ENCODE data around the gene HEATR5A.
A peak's percentile ranks its signal among the peaks of the same experiment; 100 is the strongest.
"Not testable (repeated sequence)": the region's sequence is repeated elsewhere in the genome, so short reads cannot be mapped to it uniquely, and the experiment has no call there.

Gene HEATR5A

GRCh38 chr14:31420319-31421111 is at the start of gene HEATR5A:
TSS of gene HEATR5A (minus strand) at chr14:31420550. CDS start at chr14:31402975, 17,575 bp downstream.
- peak; percentile 77 for TF ChIP-seq MYC (IDR thresholded peaks at IDR 0.05; ENCODE audit: low read depth, low read length)
- peak; percentile 61; the same call in 1 of the 2 replicates for TF ChIP-seq MAX (IDR thresholded peaks at IDR 0.05; ENCODE audit: low read depth, low read length)
- no peak for TF ChIP-seq CTCF (IDR thresholded peaks at IDR 0.05; ENCODE audit: low read depth, low read length)
- peak; percentile 77 for TF ChIP-seq POLR2A (IDR thresholded peaks at IDR 0.05; ENCODE audit: extremely low read depth, insufficient read length)
- H3K4me3 ChIP-seq (ENCODE audit: low read depth, low read length) = peak within 1 kb of the TSS; percentile 84
- peak; percentile 96 for DNase-seq (ENCODE audit: low read depth)

GRCh38 chr14:31466554-31466953 is 46.2 kb upstream of the HEATR5A start:
- TF ChIP-seq MYC (IDR thresholded peaks at IDR 0.05; ENCODE audit: low read depth, low read length) (no peak), POLR2A (IDR thresholded peaks at IDR 0.05; ENCODE audit: extremely low read depth, insufficient read length) (no peak), CTCF (IDR thresholded peaks at IDR 0.05; ENCODE audit: low read depth, low read length) (no peak), MAX (IDR thresholded peaks at IDR 0.05; ENCODE audit: low read depth, low read length) (no peak)
- no peak overlapping the region for H3K4me3 ChIP-seq (ENCODE audit: low read depth, low read length)

GRCh38 chr14:31465111-31465510 is 44.8 kb upstream of the HEATR5A start:
- no peak for TF ChIP-seq MAX (IDR thresholded peaks at IDR 0.05; ENCODE audit: low read depth, low read length)
- TF ChIP-seq CTCF (IDR thresholded peaks at IDR 0.05; ENCODE audit: low read depth, low read length) = no peak
- TF ChIP-seq MYC (IDR thresholded peaks at IDR 0.05; ENCODE audit: low read depth, low read length) = no peak
- no peak for TF ChIP-seq POLR2A (IDR thresholded peaks at IDR 0.05; ENCODE audit: extremely low read depth, insufficient read length)
- DNase-seq (ENCODE audit: low read depth) = no peak

More at GRCh38 chr14:31466554-31466953, 46.2 kb upstream of the HEATR5A start:
- DNase-seq (ENCODE audit: low read depth) = no peak

GRCh38 chr14:31462450-31462849 is 42.1 kb upstream of the HEATR5A start:
- not testable (repeated sequence) for DNase-seq (ENCODE audit: low read depth); H3K4me3 ChIP-seq (ENCODE audit: low read depth, low read length)

More at GRCh38 chr14:31465111-31465510, 44.8 kb upstream of the HEATR5A start:
- H3K4me3 ChIP-seq (ENCODE audit: low read depth, low read length) = no peak overlapping the region

- DNase-seq (ENCODE audit: low read depth) = no peak
- no peak for TF ChIP-seq POLR2A (IDR thresholded peaks at IDR 0.05; ENCODE audit: extremely low read depth, insufficient read length)
- no peak for TF ChIP-seq MAX (IDR thresholded peaks at IDR 0.05; ENCODE audit: low read depth, low read length)
- no peak for TF ChIP-seq CTCF (IDR thresholded peaks at IDR 0.05; ENCODE audit: low read depth, low read length)
- no peak for TF ChIP-seq MYC (IDR thresholded peaks at IDR 0.05; ENCODE audit: low read depth, low read length)
- H3K4me3 ChIP-seq (ENCODE audit: low read depth, low read length) = no peak overlapping the region
These were observed 41.2 kb upstream of the HEATR5A start for GRCh38 chr14:31461545-31461944.

Measured in NB4 (cell line).